ENCODE data around the gene RNASE8. TPM values are rescaled to one million over a fixed set of nuclear protein-coding genes. Genes with fewer than 3 reads are reported as not detected.
"Not testable (repeated sequence)": the region's sequence is repeated elsewhere in the genome, so short reads cannot be mapped to it uniquely, and the experiment has no call there.

The RNASE8 gene
- total and polyA plus RNA-seq, 2 experiments from 2014 or later, result not detected

GRCh38 chr14:21039585-21040369 is 17.8 kb upstream of the RNASE8 start:
- WGBS (ENCODE audit: low lambda C conversion rate, missing lambda C conversion rate), result 71% methylated on average over 8 of the region's 8 CpGs
- peak overlapping the region; percentile 62 for H3K4me2 ChIP-seq
- no peaks in the 10 kb centered on the region for H3K27me3 ChIP-seq
- H3K4me3 ChIP-seq, result no peak overlapping the region
- no peaks in the 10 kb centered on the region for H4K20me1 ChIP-seq (ENCODE audit: insufficient read depth, poor library complexity, severe bottlenecking)
- peaks cover 19% of the 10 kb centered on the region for H3K4me1 ChIP-seq (ENCODE audit: insufficient read depth)
- TF ChIP-seq EZH2phosphoT487 (IDR thresholded peaks at IDR 0.05; ENCODE audit: low read depth, severe bottlenecking, unreplicated experiment), result no peak
- TF ChIP-seq CTCF (IDR thresholded peaks at IDR 0.05; ENCODE audit: poor library complexity), result peak; percentile 78
- H2AFZ ChIP-seq, result peak overlapping the region; percentile 29
- no peaks in the 10 kb centered on the region for H3K79me2 ChIP-seq
- no peaks in the 10 kb centered on the region for H3K36me3 ChIP-seq (replicated peaks; ENCODE audit: insufficient read depth, low read depth)
- H3K9me3 ChIP-seq (ENCODE audit: low read depth), result no peaks in the 10 kb centered on the region
- no peaks in the 10 kb centered on the region for H3K9me2 ChIP-seq (replicated peaks; ENCODE audit: insufficient read depth)
- DNase-seq (ENCODE audit: low spot score), result peak; percentile 83
- H3K27ac ChIP-seq, result peak overlapping the region; percentile 69

- Histone ChIP-seq H3K4me2 (no peak overlapping the region), H3K9me2 (replicated peaks; ENCODE audit: insufficient read depth) (no peaks in the 10 kb centered on the region), H3K27me3 (no peaks in the 10 kb centered on the region), H3K4me3 (no peak overlapping the region), H3K4me1 (ENCODE audit: insufficient read depth) (peaks cover 19% of the 10 kb centered on the region), H3K9me3 (ENCODE audit: low read depth) (no peaks in the 10 kb centered on the region), H2AFZ (no peak overlapping the region), H3K27ac (no peak overlapping the region), H4K20me1 (ENCODE audit: insufficient read depth, poor library complexity, severe bottlenecking) (no peaks in the 10 kb centered on the region), H3K36me3 (replicated peaks; ENCODE audit: insufficient read depth, low read depth) (no peaks in the 10 kb centered on the region), H3K79me2 (no peaks in the 10 kb centered on the region)
- no peak for TF ChIP-seq EZH2phosphoT487 (IDR thresholded peaks at IDR 0.05; ENCODE audit: low read depth, severe bottlenecking, unreplicated experiment)
- no peak for TF ChIP-seq CTCF (IDR thresholded peaks at IDR 0.05; ENCODE audit: poor library complexity)
- no peak for TF ChIP-seq EZH2 (IDR thresholded peaks at IDR 0.05; ENCODE audit: borderline replicate concordance)
- 65% methylated on average over 8 of the region's 8 CpGs for WGBS (ENCODE audit: low lambda C conversion rate, missing lambda C conversion rate)
- DNase-seq (ENCODE audit: low spot score), result no peak
Observed at GRCh38 chr14:21040370-21040925, 17.2 kb upstream of the RNASE8 start.

DNA sequence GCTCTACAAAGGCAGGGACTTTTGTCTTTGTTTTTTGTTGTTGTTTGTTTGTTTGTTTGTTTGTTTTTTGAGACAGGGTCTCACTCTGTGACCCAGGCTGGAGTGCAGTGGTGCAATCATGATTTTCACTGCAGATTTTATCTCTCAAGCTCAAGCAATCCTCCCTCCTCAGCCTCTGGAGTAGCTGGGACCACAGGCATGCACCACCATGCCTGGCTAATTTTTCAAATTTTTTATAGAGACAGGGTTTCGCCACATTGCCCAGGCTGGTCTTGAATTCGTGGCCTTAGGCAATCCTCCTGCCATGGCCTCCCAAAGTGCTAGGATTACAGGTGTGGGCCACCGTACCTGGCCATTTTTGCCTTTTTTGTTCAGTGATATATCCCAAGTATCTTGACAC is 16.7 kb upstream of the RNASE8 start:
- not testable (repeated sequence) for H4K20me1 ChIP-seq (ENCODE audit: insufficient read depth, poor library complexity, severe bottlenecking); H2AFZ ChIP-seq; DNase-seq (ENCODE audit: low spot score); H3K4me2 ChIP-seq; H3K27ac ChIP-seq; H3K27me3 ChIP-seq; H3K9me3 ChIP-seq (ENCODE audit: low read depth); H3K4me3 ChIP-seq; H3K79me2 ChIP-seq; H3K9me2 ChIP-seq (replicated peaks; ENCODE audit: insufficient read depth); H3K36me3 ChIP-seq (replicated peaks; ENCODE audit: insufficient read depth, low read depth)
- 84% methylated on average over 3 of the region's 3 CpGs for WGBS (ENCODE audit: low lambda C conversion rate, missing lambda C conversion rate)
- H3K4me1 ChIP-seq (ENCODE audit: insufficient read depth), result peaks cover 19% of the 10 kb centered on the region

- H3K9me2 ChIP-seq (replicated peaks; ENCODE audit: insufficient read depth), result no peaks in the 10 kb centered on the region
- no peak within 1 kb of the TSS for H3K4me2 ChIP-seq
- DNase-seq (ENCODE audit: low spot score), result no peak
- peaks cover 19% of the 10 kb centered on the region for H3K4me1 ChIP-seq (ENCODE audit: insufficient read depth)
- 80% methylated on average over 11 of the region's 11 CpGs for WGBS (ENCODE audit: low lambda C conversion rate, missing lambda C conversion rate)
- H3K27ac ChIP-seq, result no peak within 1 kb of the TSS
- H4K20me1 ChIP-seq (ENCODE audit: insufficient read depth, poor library complexity, severe bottlenecking), result no peaks in the 10 kb centered on the region
- no peaks in the 10 kb centered on the region for H3K9me3 ChIP-seq (ENCODE audit: low read depth)
- no peaks in the 10 kb centered on the region for H3K79me2 ChIP-seq
- TF ChIP-seq CTCF (IDR thresholded peaks at IDR 0.05; ENCODE audit: poor library complexity) (no peak), EZH2 (IDR thresholded peaks at IDR 0.05; ENCODE audit: borderline replicate concordance) (no peak), EZH2phosphoT487 (IDR thresholded peaks at IDR 0.05; ENCODE audit: low read depth, severe bottlenecking, unreplicated experiment) (no peak)
- H2AFZ ChIP-seq, result no peak within 1 kb of the TSS
- no peaks in the 10 kb centered on the region for H3K36me3 ChIP-seq (replicated peaks; ENCODE audit: insufficient read depth, low read depth)
- H3K4me3 ChIP-seq, result no peak within 1 kb of the TSS
- H3K27me3 ChIP-seq, result no peaks in the 10 kb centered on the region
Observed at GRCh38 chr14:21041676-21042433, 15.8 kb upstream of the RNASE8 start, which contains the start of gene RNASE7. Gene RNASE7 (plus strand): TSS chr14:21042362. CDS start chr14:21042993, 631 bp downstream.
